Measurements from ENCODE around the gene DCAF5. TPM values are rescaled to one million over a fixed set of nuclear protein-coding genes. Genes with fewer than 3 reads are reported as not detected.

DCAF5 gene
- total RNA-seq, 3 donors from 2014 or later: 25.1 to 33.6 (median 28.0) TPM

GRCh38 chr14:69096781-69097475, 56.0 kb downstream of the DCAF5 start:
- H3K4me1 Mint-ChIP-seq (ENCODE audit: low read depth): peaks cover 20% of the 10 kb centered on the region
- peaks cover 18% of the 10 kb centered on the region for H3K36me3 Mint-ChIP-seq (ENCODE audit: insufficient read depth)
- no peaks in the 10 kb centered on the region for H3K9me3 Mint-ChIP-seq
- ATAC-seq (no peak), DNase-seq (no peak)
- no peaks in the 10 kb centered on the region for H3K27me3 Mint-ChIP-seq (ENCODE audit: low read depth)
- no peak overlapping the region for H3K4me3 Mint-ChIP-seq

GRCh38 chr14:69096246-69096645, 56.7 kb downstream of the DCAF5 start:
- no peak overlapping the region for H3K4me3 Mint-ChIP-seq
- peaks cover 14% of the 10 kb centered on the region for H3K4me1 Mint-ChIP-seq (ENCODE audit: low read depth)
- no peak for ATAC-seq
- H3K9me3 Mint-ChIP-seq: no peaks in the 10 kb centered on the region
- no peak for DNase-seq
- H3K27me3 Mint-ChIP-seq (ENCODE audit: low read depth): no peaks in the 10 kb centered on the region
- peaks cover 20% of the 10 kb centered on the region for H3K36me3 Mint-ChIP-seq (ENCODE audit: insufficient read depth)

- Mint-ChIP-seq H3K27me3 (ENCODE audit: low read depth) (no peaks in the 10 kb centered on the region), H3K36me3 (ENCODE audit: insufficient read depth) (peaks cover 24% of the 10 kb centered on the region), H3K4me3 (no peak overlapping the region), H3K9me3 (no peaks in the 10 kb centered on the region), H3K4me1 (ENCODE audit: low read depth) (peaks cover 9% of the 10 kb centered on the region)
- DNase-seq: no peak
- ATAC-seq: no peak
Observed at GRCh38 chr14:69094481-69094880, 58.4 kb downstream of the DCAF5 start.

- no peak overlapping the region for H3K4me3 Mint-ChIP-seq
- H3K27me3 Mint-ChIP-seq (ENCODE audit: low read depth): no peaks in the 10 kb centered on the region
- peaks cover 22% of the 10 kb centered on the region for H3K36me3 Mint-ChIP-seq (ENCODE audit: insufficient read depth)
- no peak for ATAC-seq
- peaks cover 9% of the 10 kb centered on the region for H3K4me1 Mint-ChIP-seq (ENCODE audit: low read depth)
- no peak for DNase-seq
- no peaks in the 10 kb centered on the region for H3K9me3 Mint-ChIP-seq
Observed at GRCh38 chr14:69093631-69094421, 59.1 kb downstream of the DCAF5 start.

GRCh38 chr14:69092840-69093422, 60.0 kb downstream of the DCAF5 start:
- Mint-ChIP-seq H3K4me3 (no peak overlapping the region), H3K36me3 (ENCODE audit: insufficient read depth) (peaks cover 23% of the 10 kb centered on the region), H3K9me3 (no peaks in the 10 kb centered on the region), H3K4me1 (ENCODE audit: low read depth) (peaks cover 7% of the 10 kb centered on the region), H3K27me3 (ENCODE audit: low read depth) (no peaks in the 10 kb centered on the region)
- DNase-seq (no peak), ATAC-seq (peak in 1 of 2 donors; percentile 37)

- Mint-ChIP-seq H3K9me3 (no peaks in the 10 kb centered on the region), H3K36me3 (ENCODE audit: insufficient read depth) (peaks cover 26% of the 10 kb centered on the region), H3K4me1 (ENCODE audit: low read depth) (peaks cover 7% of the 10 kb centered on the region), H3K4me3 (no peak overlapping the region), H3K27me3 (ENCODE audit: low read depth) (no peaks in the 10 kb centered on the region)
- no peak for ATAC-seq
- DNase-seq: no peak
Observed at GRCh38 chr14:69091695-69092094, 61.2 kb downstream of the DCAF5 start.

- ATAC-seq (no peak), DNase-seq (no peak)
- Mint-ChIP-seq H3K4me3 (no peak overlapping the region), H3K27me3 (ENCODE audit: low read depth) (no peaks in the 10 kb centered on the region), H3K9me3 (no peaks in the 10 kb centered on the region), H3K36me3 (ENCODE audit: insufficient read depth) (peaks cover 28% of the 10 kb centered on the region), H3K4me1 (ENCODE audit: low read depth) (peaks cover 7% of the 10 kb centered on the region)
Observed at GRCh38 chr14:69091006-69091405, 61.9 kb downstream of the DCAF5 start.

- Mint-ChIP-seq H3K9me3 (no peaks in the 10 kb centered on the region), H3K36me3 (ENCODE audit: insufficient read depth) (peaks cover 32% of the 10 kb centered on the region), H3K4me1 (ENCODE audit: low read depth) (peaks cover 6% of the 10 kb centered on the region), H3K27me3 (ENCODE audit: low read depth) (no peaks in the 10 kb centered on the region), H3K4me3 (no peak overlapping the region)
- DNase-seq: peak; percentile 24
- peak in 1 of 2 donors; percentile 58 for ATAC-seq
Observed at GRCh38 chr14:69090187-69090789, 62.6 kb downstream of the DCAF5 start.

- Mint-ChIP-seq H3K36me3 (ENCODE audit: insufficient read depth) (peaks cover 35% of the 10 kb centered on the region), H3K27me3 (ENCODE audit: low read depth) (no peaks in the 10 kb centered on the region)
- no peak for DNase-seq
Observed at GRCh38 chr14:69089046-69089445, 63.9 kb downstream of the DCAF5 start.

GRCh38 chr14:69088586-69088985, 64.3 kb downstream of the DCAF5 start:
- H3K36me3 Mint-ChIP-seq (ENCODE audit: insufficient read depth): peaks cover 39% of the 10 kb centered on the region
- peaks cover 6% of the 10 kb centered on the region for H3K4me1 Mint-ChIP-seq (ENCODE audit: low read depth)
- H3K9me3 Mint-ChIP-seq: no peaks in the 10 kb centered on the region
- DNase-seq (no peak), ATAC-seq (no peak)
- H3K27me3 Mint-ChIP-seq (ENCODE audit: low read depth): no peaks in the 10 kb centered on the region
- no peak overlapping the region for H3K4me3 Mint-ChIP-seq

More at GRCh38 chr14:69089046-69089445, 63.9 kb downstream of the DCAF5 start:
- ATAC-seq: no peak
- Mint-ChIP-seq H3K4me1 (ENCODE audit: low read depth) (peaks cover 6% of the 10 kb centered on the region), H3K4me3 (no peak overlapping the region), H3K9me3 (no peaks in the 10 kb centered on the region)

GRCh38 chr14:69087061-69087461, 65.9 kb downstream of the DCAF5 start:
- Mint-ChIP-seq H3K9me3 (no peaks in the 10 kb centered on the region), H3K4me3 (no peak overlapping the region), H3K27me3 (ENCODE audit: low read depth) (no peaks in the 10 kb centered on the region), H3K4me1 (ENCODE audit: low read depth) (no peaks in the 10 kb centered on the region), H3K36me3 (ENCODE audit: insufficient read depth) (peaks cover 40% of the 10 kb centered on the region)
- DNase-seq: no peak
- no peak for ATAC-seq

- Mint-ChIP-seq H3K36me3 (ENCODE audit: insufficient read depth) (peaks cover 44% of the 10 kb centered on the region), H3K27me3 (ENCODE audit: low read depth) (no peaks in the 10 kb centered on the region)
Observed at GRCh38 chr14:69086537-69086936, 66.4 kb downstream of the DCAF5 start.

GRCh38 chr14:69084023-69084422, 68.9 kb downstream of the DCAF5 start:
- Mint-ChIP-seq H3K4me1 (ENCODE audit: low read depth) (peaks cover 1% of the 10 kb centered on the region), H3K36me3 (ENCODE audit: insufficient read depth) (peaks cover 48% of the 10 kb centered on the region), H3K4me3 (no peak overlapping the region), H3K9me3 (no peaks in the 10 kb centered on the region), H3K27me3 (ENCODE audit: low read depth) (no peaks in the 10 kb centered on the region)
- ATAC-seq: no peak
- no peak for DNase-seq

More at GRCh38 chr14:69086537-69086936, 66.4 kb downstream of the DCAF5 start:
- H3K4me1 Mint-ChIP-seq (ENCODE audit: low read depth): no peaks in the 10 kb centered on the region
- ATAC-seq: no peak
- H3K4me3 Mint-ChIP-seq: no peak overlapping the region
- DNase-seq: no peak
- H3K9me3 Mint-ChIP-seq: no peaks in the 10 kb centered on the region

- DNase-seq (no peak), ATAC-seq (no peak)
- Mint-ChIP-seq H3K4me1 (ENCODE audit: low read depth) (peaks cover 3% of the 10 kb centered on the region), H3K27me3 (ENCODE audit: low read depth) (no peaks in the 10 kb centered on the region), H3K4me3 (no peak overlapping the region), H3K36me3 (ENCODE audit: insufficient read depth) (peaks cover 47% of the 10 kb centered on the region), H3K9me3 (no peaks in the 10 kb centered on the region)
Observed at GRCh38 chr14:69083181-69083580, 69.7 kb downstream of the DCAF5 start.
